GM21737 (cell line): Measurements from ENCODE around the gene ZIC1.

Experiments used
- ATAC-seq: cut with Tn5 transposase; IDR thresholded peaks from one replicate; pipeline ENCODE4 v1.9.1; 2021; ENCODE audit warnings: mild to moderate bottlenecking, moderate library complexity; ENCODE audit not compliant: unreplicated experiment

Gene ZIC1

DNA sequence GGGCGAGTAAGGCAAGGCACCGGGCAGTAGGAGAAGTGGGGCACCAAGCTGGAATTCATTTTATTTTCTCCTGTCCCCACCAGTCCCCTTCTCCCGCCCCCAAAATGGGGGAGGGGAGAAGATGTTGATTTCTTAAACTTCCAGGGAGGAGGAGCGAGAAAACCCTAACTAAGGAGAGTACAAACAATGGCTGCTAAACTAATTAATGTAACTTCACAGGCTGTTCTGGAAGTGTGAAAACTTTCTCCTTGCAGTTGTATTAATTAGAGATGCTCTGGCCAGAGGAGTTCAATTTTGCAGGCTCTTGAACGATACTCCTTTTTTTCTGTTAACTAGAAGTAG, 14.3 kb upstream of the ZIC1 start:
- no peak for ATAC-seq

- ATAC-seq, result no peak
Measured at GRCh38 chr3:147395899-147396711, 13.1 kb upstream of the ZIC1 start.

GRCh38 chr3:147396712-147397046, 12.5 kb upstream of the ZIC1 start:
- ATAC-seq, result no peak

- ATAC-seq, result no peak
Measured at GRCh38 chr3:147397155-147397874, 11.8 kb upstream of the ZIC1 start.

- no peak for ATAC-seq
Measured at GRCh38 chr3:147397875-147398812, 11.0 kb upstream of the ZIC1 start.

DNA sequence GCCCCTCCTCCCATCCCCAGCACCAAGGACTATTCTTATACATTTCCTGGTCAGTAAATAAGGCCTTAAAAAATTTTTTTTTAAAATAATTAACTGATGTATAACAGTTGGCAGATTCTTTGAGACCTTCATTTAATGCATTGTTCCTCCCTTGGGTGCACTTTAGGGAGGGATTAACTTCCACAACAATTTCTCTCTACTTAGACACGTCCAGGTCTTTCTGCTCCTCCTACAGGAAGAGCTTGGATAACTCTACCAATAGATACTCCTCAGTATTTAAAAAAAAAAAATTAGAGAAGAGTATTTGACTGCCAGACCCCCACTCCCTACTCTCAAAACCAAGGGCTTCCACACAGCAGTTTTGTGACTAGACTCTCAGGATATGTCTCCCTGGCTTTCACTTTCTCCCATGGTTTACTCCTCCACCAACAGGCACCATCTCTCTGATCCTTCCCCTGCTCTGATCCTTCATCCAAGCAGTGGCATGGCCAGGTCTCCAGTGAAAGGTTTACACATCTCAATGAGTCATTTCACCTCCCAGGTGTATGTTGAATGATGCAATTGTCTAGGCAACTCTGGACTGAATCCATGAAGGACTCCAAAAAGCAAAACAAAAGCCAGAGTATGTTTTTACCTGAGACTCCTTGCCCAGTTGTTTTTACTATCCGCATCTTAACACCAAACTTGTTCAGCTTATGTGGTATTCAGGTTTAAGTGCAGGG, 10.2 kb upstream of the ZIC1 start:
- no peak for ATAC-seq

DNA sequence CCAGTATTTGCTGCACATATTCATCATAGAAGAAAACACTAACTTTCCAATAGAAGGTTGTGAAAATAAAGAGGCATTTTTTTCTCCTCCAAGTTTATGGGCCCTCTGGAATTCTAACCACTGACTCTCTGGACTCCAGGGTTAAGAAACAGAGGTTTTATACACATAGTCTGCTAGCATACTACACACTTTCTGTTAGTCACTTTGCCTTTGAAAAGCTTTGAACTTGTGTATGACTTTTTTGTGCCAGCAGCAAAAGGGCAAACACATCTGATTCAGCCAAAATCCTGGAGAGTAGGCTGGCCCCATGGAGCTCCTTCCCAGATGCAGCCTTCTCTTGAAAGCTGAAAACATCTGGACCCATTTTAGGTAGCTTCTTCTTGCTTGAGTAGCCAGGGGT, 9.1 kb upstream of the ZIC1 start:
- ATAC-seq, result no peak

GRCh38 chr3:147400999-147401398, 8.2 kb upstream of the ZIC1 start:
- ATAC-seq, result no peak

GRCh38 chr3:147401421-147401820, 7.7 kb upstream of the ZIC1 start:
- no peak for ATAC-seq

DNA sequence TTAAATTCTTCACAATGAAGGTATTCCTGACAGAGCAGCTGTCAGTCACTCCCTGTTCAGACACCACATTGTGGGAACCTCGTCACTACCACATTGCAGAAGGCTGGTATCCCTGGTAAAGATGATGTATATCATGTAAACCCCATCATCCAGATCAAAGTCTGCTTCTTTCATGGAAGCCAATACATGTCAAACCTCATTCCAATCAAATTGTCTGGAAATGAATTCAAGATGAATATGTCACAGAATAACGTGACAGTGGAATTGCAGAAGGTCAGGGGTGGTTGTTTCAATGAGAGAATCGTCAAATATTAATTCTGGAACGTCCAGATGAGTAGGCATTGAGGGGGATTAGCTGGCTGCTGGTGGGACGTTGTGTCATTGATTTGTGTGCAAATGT, 7.0 kb upstream of the ZIC1 start:
- no peak for ATAC-seq

GRCh38 chr3:147403511-147403910, 5.7 kb upstream of the ZIC1 start:
- ATAC-seq, result no peak

GRCh38 chr3:147404000-147404799, 5.0 kb upstream of the ZIC1 start:
- no peak for ATAC-seq

DNA sequence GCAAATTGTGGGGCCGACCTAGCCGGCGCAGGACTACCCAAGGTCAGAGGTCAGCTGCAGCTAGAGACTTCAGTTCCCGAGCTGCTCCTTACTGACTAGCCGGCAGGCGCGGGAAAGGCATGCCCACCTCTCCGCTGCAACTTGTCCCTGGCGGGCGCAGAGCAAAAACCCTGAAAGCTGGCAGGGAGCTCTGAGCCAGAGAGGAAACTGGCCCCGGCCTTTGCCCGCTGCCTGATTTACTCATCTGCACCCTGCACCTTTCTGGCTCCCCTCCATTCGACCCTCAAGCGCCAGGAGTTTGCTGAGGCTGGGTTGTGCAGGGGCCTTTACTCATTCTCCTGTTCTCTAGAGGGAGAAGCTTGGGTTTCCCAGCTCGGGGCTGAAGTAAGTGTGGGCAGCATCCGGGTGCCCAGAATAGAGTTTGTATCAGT, 4.3 kb upstream of the ZIC1 start:
- ATAC-seq, result no peak

- ATAC-seq, result no peak
Measured at GRCh38 chr3:147405231-147406027, 3.7 kb upstream of the ZIC1 start.

- no peak for ATAC-seq
Measured at GRCh38 chr3:147406028-147406931, 2.9 kb upstream of the ZIC1 start, which contains the start of gene ZIC4. ZIC4 (minus strand) TSS chr3:147406543; CDS start chr3:147402797, 3,746 bp downstream.

- ATAC-seq, result no peak
Measured at GRCh38 chr3:147407114-147407497, 2.1 kb upstream of the ZIC1 start.

GRCh38 chr3:147407498-147408187, 1.5 kb upstream of the ZIC1 start:
- no peak for ATAC-seq
